K562 (cell line): ENCODE data around the gene SEC24A. TPM values are rescaled to one million over a fixed set of nuclear protein-coding genes. Genes with fewer than 3 reads are reported as not detected.

ENCODE experiments used
- ATAC-seq: fragments of 200-7000 bp; cut with Tn5 transposase; 3 replicates; pipeline ENCODE4 v1.9.1; 2020; ENCODE audit warnings: moderate library complexity
- BruUV-seq: library from RNA; stranded (reverse); fragments of 400-500 nt; replicated peaks from 2 replicates; lab custom pipeline; 2021; lab: Mats Ljungman, UMichigan
- CTCF ChIA-PET: fragments of 300-600 bp; formaldehyde crosslinking; extraction: SDS; loops from one replicate; lab custom pipeline; 2021; ENCODE audit warnings: low intra/inter-chr PET ratio; lab: Yijun Ruan, JAX
- POLR2A ChIA-PET: fragments of 300-600, 350-650 bp; sonication (Branson Sonifier 250); formaldehyde crosslinking; extraction: SDS; loops from one replicate; lab custom pipeline; 2021; ENCODE audit warnings: antibody characterized with exemption, inconsistent platforms; lab: Yijun Ruan, JAX
- DNase-seq, 4 experiments: peaks; one replicate each; pipeline versions ENCODE4 v3.0.0 to v3.0.0-alpha.2; 2011 to 2018; ENCODE audit warnings: low spot score in 3 of 4, mixed read lengths in 3 of 4; ENCODE audit errors: extremely low read depth in 1 of 4
- FAIRE-seq: peaks from 2 replicates; lab custom pipeline; 2011; peaks lifted over from hg19 to GRCh38; lab: Jason Lieb, UNC
- H2AFZ ChIP-seq: 2 replicates; pipeline ENCODE4 v1.6.0; 2011; ENCODE audit warnings: low read depth, low read length, control low read depth, inconsistent platforms
- H3K27ac ChIP-seq: fragments of 200-600 bp; 3 replicates; pipeline ENCODE4 v1.8.0; 2011; ENCODE audit warnings: low read depth, mild to moderate bottlenecking, control low read depth, inconsistent platforms, low read length, moderate library complexity, mixed read lengths; ENCODE audit errors: extremely low read depth
- H3K27me3 ChIP-seq, 2 experiments: fragments of 300-600 bp in 1 of 2; 2 replicates in 1 of 2; 3 replicates in 1 of 2; pipeline versions ENCODE4 v1.6.0 to v1.8.0; 2011; ENCODE audit warnings: inconsistent platforms in 2 of 2, low read length in 2 of 2, mild to moderate bottlenecking in 1 of 2, mixed read lengths in 1 of 2, moderate library complexity in 1 of 2; ENCODE audit not compliant: control insufficient read depth in 2 of 2, insufficient read depth in 2 of 2
- H3K36me3 ChIP-seq: fragments of 300-600 bp; 3 replicates; pipeline ENCODE4 v1.8.0; 2011; ENCODE audit warnings: mild to moderate bottlenecking, low read length, inconsistent platforms; ENCODE audit not compliant: control insufficient read depth, insufficient read depth
- H3K4me1 ChIP-seq, 2 experiments: fragments of 200-600 bp in 1 of 2; replicated peaks in 1 of 2; 2 replicates in 1 of 2; 3 replicates in 1 of 2; pipeline versions ENCODE4 v1.5.1 to v1.8.0; 2011; ENCODE audit warnings: inconsistent platforms in 2 of 2, low read length in 2 of 2, mild to moderate bottlenecking in 1 of 2, mixed read lengths in 1 of 2, moderate library complexity in 1 of 2; ENCODE audit not compliant: control insufficient read depth in 2 of 2, insufficient read depth in 2 of 2
- H3K4me2 ChIP-seq: 2 replicates; pipeline ENCODE4 v1.6.1; 2011; ENCODE audit warnings: low read length, control low read depth, inconsistent platforms, mixed read lengths; ENCODE audit not compliant: insufficient read depth
- H3K4me3 ChIP-seq: fragments of 200-600 bp; sonication (generic), shearing (Covaris generic); 2 replicates; pipeline ENCODE4 v1.5.1; 2016; ENCODE audit warnings: control low read depth, inconsistent platforms
- H3K79me2 ChIP-seq: fragments of 200-600 bp; 3 replicates; pipeline ENCODE4 v1.8.0; 2011; ENCODE audit warnings: low read length, inconsistent platforms; ENCODE audit not compliant: control insufficient read depth, insufficient read depth
- H3K9ac ChIP-seq, 2 experiments: 2 replicates each; pipeline versions ENCODE4 v1.6.0 to v1.6.1; 2011; ENCODE audit warnings: low read depth in 2 of 2, low read length in 2 of 2, control low read depth in 1 of 2, inconsistent platforms in 1 of 2, mild to moderate bottlenecking in 1 of 2, mixed read lengths in 1 of 2; ENCODE audit not compliant: insufficient read depth in 1 of 2
- H3K9me1 ChIP-seq: one replicate; pipeline ENCODE4 v1.6.0; 2011; ENCODE audit warnings: inconsistent platforms, mild to moderate bottlenecking, low read length, moderate library complexity; ENCODE audit not compliant: control insufficient read depth, insufficient read depth
- H3K9me3 ChIP-seq: replicated peaks from 2 replicates; pipeline ENCODE4 v1.5.1; 2011; ENCODE audit warnings: low read depth, low read length, inconsistent platforms; ENCODE audit not compliant: control insufficient read depth, insufficient read depth
- H4K20me1 ChIP-seq: replicated peaks from 2 replicates; pipeline ENCODE4 v1.6.1; 2011; ENCODE audit warnings: low read length, inconsistent platforms, mixed read lengths; ENCODE audit not compliant: control insufficient read depth, insufficient read depth
- HDAC3 ChIP-seq: fragments of 450-650 bp; IDR thresholded peaks from 2 replicates; pipeline ENCODE4 v1.6.1; 2018; ENCODE audit warnings: borderline replicate concordance, mild to moderate bottlenecking, moderate library complexity; ENCODE audit not compliant: partially characterized antibody
- KLF6 ChIP-seq: fragments of 250-450 bp; sonication (Bioruptor Pico); IDR thresholded peaks from 2 replicates; pipeline ENCODE4 v1.4.0; 2020; ENCODE audit warnings: mild to moderate bottlenecking, moderate library complexity, borderline replicate concordance
- MYNN ChIP-seq, 2 experiments: sonication (generic); formaldehyde crosslinking in 1 of 2; IDR thresholded peaks; 2 replicates each; pipeline versions ENCODE4 v1.5.0 to v1.6.1; 2016 to 2020; ENCODE audit warnings: antibody characterized with exemption in 1 of 2, missing genetic modification reagents in 1 of 2
- SAP30 ChIP-seq: fragments of 200-600 bp; sonication (generic); IDR thresholded peaks from 2 replicates; pipeline ENCODE4 v1.6.1; 2012; ENCODE audit warnings: borderline replicate concordance, low read depth, mild to moderate bottlenecking, moderate library complexity, low read length, control low read depth, inconsistent platforms; ENCODE audit not compliant: insufficient read depth, poor library complexity, severe bottlenecking
- STAG1 ChIP-seq: sonication (generic); formaldehyde crosslinking; IDR thresholded peaks from 2 replicates; pipeline ENCODE4 v1.5.0; 2020; ENCODE audit warnings: missing genetic modification reagents, borderline replicate concordance
- TBP ChIP-seq: optimal IDR thresholded peaks from 2 replicates; pipeline ENCODE3; 2011; ENCODE audit warnings: low read depth, low read length, improper control_type of control experiment
- ZKSCAN8 ChIP-seq: fragments of 200-800 bp; sonication (Bioruptor generic); IDR thresholded peaks from 2 replicates; pipeline ENCODE4 v1.6.1; 2016; ENCODE audit warnings: missing genetic modification characterization, missing compliant biosample characterization
- ZNF316 ChIP-seq: fragments of 450-650 bp; IDR thresholded peaks from 2 replicates; pipeline ENCODE4 v1.6.1; 2016
- ZNF324 ChIP-seq: fragments of 250-450 bp; sonication (Bioruptor Pico); IDR thresholded peaks from 2 replicates; pipeline ENCODE4 v1.4.0; 2020; ENCODE audit warnings: mild to moderate bottlenecking
- ZNF766 ChIP-seq: fragments of 200-800 bp; sonication (Bioruptor generic); conservative IDR thresholded peaks from 2 replicates; pipeline ENCODE4 v1.6.1; 2016; ENCODE audit warnings: missing genetic modification characterization, missing compliant biosample characterization
- WGBS: fragments of 100-300 bp; shearing (Covaris generic); methylation state at CpG from one replicate; pipeline ENCODE4 v1.1.6; 2016; ENCODE audit warnings: low coverage, mixed read lengths; ENCODE audit not compliant: insufficient coverage; ENCODE audit errors: missing lambda C conversion rate; 5-methylcytosine and 5-hydroxymethylcytosine counted together
- in situ Hi-C: fragments of 300-500 bp; cut with MboI; formaldehyde crosslinking; loops from 4 replicates; pipeline ENCODE4 v1.15.0; 2018; ENCODE audit warnings: inconsistent platforms, mixed read lengths
- intact Hi-C: fragments of 100-400 bp; cut with micrococcal nuclease; formaldehyde crosslinking; loops from 2 replicates; pipeline ENCODE4 v1.14.2; 2022
- polyA plus RNA-seq, 8 experiments: library from polyadenylated mRNA; depleted of rRNA in 4 of 8; stranded (reverse) in 5 of 8; unstranded in 3 of 8; fragments of >200 nt; fragmentation: Nextera tagmentation in 2 of 8; fragmentation: Illumina TruSeq in 1 of 8; extraction: Ambion mirVana in 2 of 8; extraction: Trizol in 1 of 8; gene quantifications; 2 replicates each; pipeline versions ENCODE4 v1.2.1 to v1.2.3, GENCODE V29; 2011 to 2014; ENCODE audit warnings: inconsistent platforms in 1 of 8, missing spikeins in 1 of 8
- total RNA-seq, 7 experiments: library from RNA; depleted of rRNA in 6 of 7; stranded (reverse); fragments of >200 nt in 6 of 7; fragmentation: Illumina TruSeq in 2 of 7; extraction: Trizol in 2 of 7; gene quantifications; 2 replicates each; pipeline versions ENCODE4 v1.2.1 to v1.2.3, GENCODE V29; 2011 to 2021; ENCODE audit warnings: low replicate concordance in 1 of 7
- TF ChIP-seq, protein P1 (sequence below): IDR thresholded peaks from 2 replicates; pipeline ENCODE4 v1.6.1; 2014; ENCODE audit warnings: antibody characterized with exemption

Gene SEC24A
- total and polyA plus RNA-seq, 9 of the 15 experiments (the other 6 are each of a cell fraction or from before 2014, with no cell fraction given) = 7.9 to 36.5 (median 17.5) TPM

DNA sequence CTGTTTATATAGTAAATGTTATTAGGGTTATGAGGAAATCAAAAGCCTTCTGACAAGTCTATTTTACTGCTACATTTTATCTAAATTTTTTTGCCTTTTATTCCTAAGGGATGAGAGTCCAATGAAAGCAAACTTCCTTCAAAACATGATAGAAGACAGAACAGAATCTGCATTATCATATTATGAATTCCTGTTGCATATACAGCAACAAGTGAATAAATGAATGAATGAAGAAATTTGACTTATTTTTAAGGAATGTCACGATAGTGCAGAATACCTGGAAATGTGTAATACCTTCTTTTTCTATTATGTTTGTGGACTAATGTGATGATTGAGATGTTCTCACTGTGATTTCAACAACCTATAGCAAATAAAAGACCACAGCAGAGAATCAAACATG is 76.3 kb downstream of the SEC24A start:
- in situ Hi-C loops = no loop called here
- no peak overlapping the region for H3K27ac ChIP-seq
- no peaks in the 10 kb centered on the region for H4K20me1 ChIP-seq
- FAIRE-seq = no peak
- no peaks in the 10 kb centered on the region for H3K79me2 ChIP-seq
- H3K4me3 ChIP-seq = no peak overlapping the region
- DNase-seq = no peak
- intact Hi-C loops = no loop called here
- H3K4me1 ChIP-seq = peaks cover 3 to 8% of the 10 kb centered on the region in 2 experiments; a peak in 3 of 5 replicates
- no peak for ATAC-seq
- no peak overlapping the region for H3K4me2 ChIP-seq
- H3K27me3 ChIP-seq = no peaks in the 10 kb centered on the region
- H2AFZ ChIP-seq = no peak overlapping the region
- H3K9me3 ChIP-seq = no peaks in the 10 kb centered on the region
- no peak overlapping the region for H3K9ac ChIP-seq
- WGBS = 83% methylated on average over 1 of the region's 1 CpG
- ChIA-PET CTCF (no interaction called here), POLR2A (interaction anchor here (1.1 kb wide), 1 partner anchor 9 kb away, joined by 3 read pairs; no protein-coding TSS in a partner anchor)
- H3K9me1 ChIP-seq = no peaks in the 10 kb centered on the region
- TF ChIP-seq ZNF316 (no peak), ZNF766 (CRISPR knock-in tag) (no peak), MYNN (IDR thresholded peaks at IDR 0.05) (no peak), MYNN (CRISPR knock-in tag; IDR thresholded peaks at IDR 0.05) (no peak), ZKSCAN8 (no peak), TBP (no peak), STAG1 (CRISPR knock-in tag) (no peak), SAP30 (no peak), HDAC3 (no peak), ZNF324 (CRISPR knock-in tag) (no peak), KLF6 (CRISPR knock-in tag) (no peak)
- TF ChIP-seq, protein P1, sequence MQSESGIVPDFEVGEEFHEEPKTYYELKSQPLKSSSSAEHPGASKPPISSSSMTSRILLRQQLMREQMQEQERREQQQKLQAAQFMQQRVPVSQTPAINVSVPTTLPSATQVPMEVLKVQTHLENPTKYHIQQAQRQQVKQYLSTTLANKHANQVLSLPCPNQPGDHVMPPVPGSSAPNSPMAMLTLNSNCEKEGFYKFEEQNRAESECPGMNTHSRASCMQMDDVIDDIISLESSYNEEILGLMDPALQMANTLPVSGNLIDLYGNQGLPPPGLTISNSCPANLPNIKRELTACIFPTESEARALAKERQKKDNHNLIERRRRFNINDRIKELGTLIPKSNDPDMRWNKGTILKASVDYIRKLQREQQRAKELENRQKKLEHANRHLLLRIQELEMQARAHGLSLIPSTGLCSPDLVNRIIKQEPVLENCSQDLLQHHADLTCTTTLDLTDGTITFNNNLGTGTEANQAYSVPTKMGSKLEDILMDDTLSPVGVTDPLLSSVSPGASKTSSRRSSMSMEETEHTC = no peak
- peaks cover 42% of the 10 kb centered on the region for H3K36me3 ChIP-seq
- no TSS peak for BruUV-seq
